Prostate gland (tissue), 2 donors: ENCODE measurements around the gene CCBE1. TPM values are rescaled to one million over a fixed set of nuclear protein-coding genes. Genes with fewer than 3 reads are reported as not detected.

Experiments used
- DNase-seq: peaks from one replicate; pipeline ENCODE4 v3.0.0-alpha.2; 2019; ENCODE audit warnings: low spot score
- H3K27ac ChIP-seq, 2 donors: fragments of 200-600 bp; sonication (generic); 2 replicates each; pipeline ENCODE4 v1.5.1; 2017 to 2019
- H3K27me3 ChIP-seq: fragments of 200-600 bp; sonication (generic); replicated peaks from 2 replicates; pipeline ENCODE4 v1.5.1; 2019; ENCODE audit not compliant: insufficient read depth
- H3K36me3 ChIP-seq, 2 donors: fragments of 200-600 bp; sonication (generic); 1 replicate in 1 of 2; 2 replicates in 1 of 2; pipeline versions ENCODE4 v1.5.1 to v1.8.1; 2017 to 2019
- H3K4me1 ChIP-seq: fragments of 200-600 bp; sonication (generic); replicated peaks from 2 replicates; pipeline ENCODE4 v1.5.1; 2019
- H3K4me3 ChIP-seq, 2 donors: fragments of 200-600 bp; sonication (generic); 2 replicates each; pipeline ENCODE4 v1.5.1; 2017 to 2019
- H3K9me3 ChIP-seq: fragments of 200-600 bp; sonication (generic); 2 replicates; pipeline ENCODE4 v1.5.1; 2017
- POLR2A ChIP-seq: fragments of 450-650 bp; IDR thresholded peaks from one replicate; pipeline ENCODE4 v1.6.1; 2016; ENCODE audit warnings: antibody characterized with exemption, mild to moderate bottlenecking
- POLR2AphosphoS5 ChIP-seq: sonication (generic); formaldehyde crosslinking; IDR thresholded peaks from one replicate; pipeline ENCODE4 v1.6.1; 2017; ENCODE audit warnings: antibody characterized with exemption
- WGBS: methylation state at CpG from one replicate; pipeline ENCODE4 v1.1.5; 2018; 5-methylcytosine and 5-hydroxymethylcytosine counted together
- intact Hi-C: fragments of 100-400 bp; cut with DNase I; formaldehyde crosslinking; loops from one replicate; pipeline ENCODE4 v1.14.2; 2022
- total RNA-seq, 2 donors: library from RNA; depleted of rRNA; stranded (reverse); fragments of >200 nt; gene quantifications; one replicate each; pipeline ENCODE4 v1.1.0, GENCODE V29; 2016
- TF ChIP-seq, protein P1 (sequence below), 4 experiments: fragments of 200-600 bp in 2 of 4; fragments of 450-650 bp in 2 of 4; sonication (generic) in 2 of 4; IDR thresholded peaks; 1 replicate in 3 of 4; 2 replicates in 1 of 4; pipeline ENCODE4 v1.5.1; 2016 to 2019; ENCODE audit warnings: antibody characterized with exemption in 4 of 4, mild to moderate bottlenecking in 2 of 4, moderate library complexity in 2 of 4

Gene CCBE1
- total RNA-seq, 2 donors from 2014 or later: 1.8 to 2.0 TPM

DNA sequence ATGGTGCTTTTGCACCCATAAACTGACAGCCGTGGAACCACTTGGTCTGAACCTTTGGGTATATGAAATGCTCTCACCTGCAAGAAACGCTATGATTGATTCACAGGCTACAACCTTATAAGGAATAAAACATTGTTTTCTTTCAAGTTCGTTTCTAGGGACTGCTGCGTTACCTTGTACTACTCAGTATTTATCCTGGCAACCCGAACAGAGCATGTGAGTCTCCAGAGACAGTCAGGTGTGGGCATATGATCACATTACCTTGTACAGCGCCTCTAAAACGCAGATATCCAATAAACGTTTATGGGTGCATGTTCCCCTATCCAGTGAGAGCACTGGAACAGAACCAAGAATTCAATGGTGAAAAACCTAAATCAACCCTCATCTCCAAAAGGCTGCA lies 1.7 kb downstream of the CCBE1 start:
- intact Hi-C loops: loop anchor here (5.0 kb wide), 5 partner anchors 38 to 238 kb away; no protein-coding TSS in a partner anchor
- no peaks in the 10 kb centered on the region for H3K9me3 ChIP-seq
- peaks cover 6% of the 10 kb centered on the region for H3K4me1 ChIP-seq
- 24% methylated on average over 8 of the region's 8 CpGs for WGBS
- no peaks in the 10 kb centered on the region for H3K27me3 ChIP-seq
- TF ChIP-seq, protein P1, sequence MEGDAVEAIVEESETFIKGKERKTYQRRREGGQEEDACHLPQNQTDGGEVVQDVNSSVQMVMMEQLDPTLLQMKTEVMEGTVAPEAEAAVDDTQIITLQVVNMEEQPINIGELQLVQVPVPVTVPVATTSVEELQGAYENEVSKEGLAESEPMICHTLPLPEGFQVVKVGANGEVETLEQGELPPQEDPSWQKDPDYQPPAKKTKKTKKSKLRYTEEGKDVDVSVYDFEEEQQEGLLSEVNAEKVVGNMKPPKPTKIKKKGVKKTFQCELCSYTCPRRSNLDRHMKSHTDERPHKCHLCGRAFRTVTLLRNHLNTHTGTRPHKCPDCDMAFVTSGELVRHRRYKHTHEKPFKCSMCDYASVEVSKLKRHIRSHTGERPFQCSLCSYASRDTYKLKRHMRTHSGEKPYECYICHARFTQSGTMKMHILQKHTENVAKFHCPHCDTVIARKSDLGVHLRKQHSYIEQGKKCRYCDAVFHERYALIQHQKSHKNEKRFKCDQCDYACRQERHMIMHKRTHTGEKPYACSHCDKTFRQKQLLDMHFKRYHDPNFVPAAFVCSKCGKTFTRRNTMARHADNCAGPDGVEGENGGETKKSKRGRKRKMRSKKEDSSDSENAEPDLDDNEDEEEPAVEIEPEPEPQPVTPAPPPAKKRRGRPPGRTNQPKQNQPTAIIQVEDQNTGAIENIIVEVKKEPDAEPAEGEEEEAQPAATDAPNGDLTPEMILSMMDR (IDR thresholded peaks at IDR 0.05): no peak
- TF ChIP-seq POLR2AphosphoS5: peak; percentile 29
- H3K36me3 ChIP-seq: no peaks in the 10 kb centered on the region
- H3K27ac ChIP-seq: no peak overlapping the region
- no peak for DNase-seq
- H3K4me3 ChIP-seq: no peak overlapping the region

DNA sequence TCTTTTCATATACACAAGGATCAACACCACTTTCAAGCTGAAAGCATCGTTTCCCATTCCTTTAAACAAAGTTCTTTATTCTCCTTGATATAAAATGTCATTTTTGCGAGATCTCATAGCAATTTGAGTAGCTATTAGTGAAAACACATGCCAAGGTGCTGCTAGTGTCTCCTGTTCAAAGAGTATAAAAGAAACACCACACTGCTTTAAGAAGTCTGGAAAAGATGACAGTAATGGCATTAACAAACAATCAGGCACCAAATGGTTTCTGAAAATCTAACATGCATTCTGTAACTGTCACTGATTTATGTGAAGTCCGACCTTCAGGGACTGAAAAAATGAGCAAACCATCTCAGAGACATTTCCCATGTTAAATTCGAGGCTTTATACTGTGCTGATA lies 2.4 kb downstream of the CCBE1 start:
- TF ChIP-seq, protein P1 (IDR thresholded peaks at IDR 0.05): no peak
- TF ChIP-seq POLR2AphosphoS5 (no peak), POLR2A (no peak)
- H3K4me1 ChIP-seq: peaks cover 6% of the 10 kb centered on the region
- no peak overlapping the region for H3K4me3 ChIP-seq
- no peak overlapping the region for H3K27ac ChIP-seq
- no peaks in the 10 kb centered on the region for H3K27me3 ChIP-seq
- intact Hi-C loops: loop anchor here (5.0 kb wide), 5 partner anchors 38 to 238 kb away; no protein-coding TSS in a partner anchor
- no peaks in the 10 kb centered on the region for H3K9me3 ChIP-seq
- no peak for DNase-seq
- WGBS: 52% methylated on average over 4 of the region's 4 CpGs
- no peaks in the 10 kb centered on the region for H3K36me3 ChIP-seq

DNA sequence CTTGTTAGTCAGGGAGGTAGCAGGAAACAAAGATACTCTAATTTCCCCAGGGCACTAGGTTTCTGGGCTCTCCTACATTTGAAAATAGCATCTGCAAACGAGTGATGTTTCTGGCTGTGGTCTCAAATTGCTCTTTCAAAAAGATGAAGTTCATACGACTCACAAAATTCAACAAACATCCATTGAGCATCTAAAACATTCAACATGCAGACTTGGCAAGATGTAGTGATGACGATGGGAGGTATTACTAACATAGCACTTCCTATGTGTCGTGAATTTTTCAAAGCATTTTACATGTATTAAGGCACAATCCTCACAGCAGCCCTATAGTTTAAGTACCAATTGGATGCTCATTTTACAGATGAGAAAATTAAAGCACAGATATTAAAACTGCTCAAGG lies 5.2 kb downstream of the CCBE1 start:
- 55% methylated on average over 4 of the region's 4 CpGs for WGBS
- no peak overlapping the region for H3K27ac ChIP-seq
- H3K4me3 ChIP-seq: no peak overlapping the region
- no peak for DNase-seq
- H3K4me1 ChIP-seq: peaks cover 2% of the 10 kb centered on the region
- no peaks in the 10 kb centered on the region for H3K9me3 ChIP-seq
- no peaks in the 10 kb centered on the region for H3K36me3 ChIP-seq
- TF ChIP-seq POLR2A (no peak), POLR2AphosphoS5 (no peak)
- TF ChIP-seq, protein P1 (IDR thresholded peaks at IDR 0.05): no peak
- no peaks in the 10 kb centered on the region for H3K27me3 ChIP-seq
- intact Hi-C loops: no loop called here

DNA sequence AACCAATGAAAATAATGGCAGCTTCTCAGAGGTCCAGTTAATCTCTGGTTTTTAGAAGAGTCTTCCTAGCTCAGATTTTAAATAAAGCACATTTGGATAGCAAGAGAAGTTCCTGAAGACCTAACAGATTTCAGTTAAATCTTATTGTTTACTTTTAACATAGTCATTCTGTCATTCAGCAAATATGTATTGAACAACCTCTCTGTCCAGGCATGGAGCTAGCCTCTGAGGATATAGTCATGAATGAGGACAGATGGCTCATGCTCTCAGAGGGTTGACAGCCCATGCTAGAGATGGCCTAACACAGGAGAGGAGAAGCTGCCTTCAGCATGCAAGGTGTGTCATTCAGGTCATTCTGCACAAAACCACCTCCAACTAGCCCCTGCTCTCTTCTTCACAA lies 6.2 kb downstream of the CCBE1 start:
- no peaks in the 10 kb centered on the region for H3K27me3 ChIP-seq
- H3K4me3 ChIP-seq: no peak overlapping the region
- H3K36me3 ChIP-seq: no peaks in the 10 kb centered on the region
- no peaks in the 10 kb centered on the region for H3K9me3 ChIP-seq
- H3K4me1 ChIP-seq: no peaks in the 10 kb centered on the region
- H3K27ac ChIP-seq: no peak overlapping the region
- TF ChIP-seq POLR2A (no peak), POLR2AphosphoS5 (no peak)
- TF ChIP-seq, protein P1 (IDR thresholded peaks at IDR 0.05): no peak
- intact Hi-C loops: no loop called here
- no peak for DNase-seq

DNA sequence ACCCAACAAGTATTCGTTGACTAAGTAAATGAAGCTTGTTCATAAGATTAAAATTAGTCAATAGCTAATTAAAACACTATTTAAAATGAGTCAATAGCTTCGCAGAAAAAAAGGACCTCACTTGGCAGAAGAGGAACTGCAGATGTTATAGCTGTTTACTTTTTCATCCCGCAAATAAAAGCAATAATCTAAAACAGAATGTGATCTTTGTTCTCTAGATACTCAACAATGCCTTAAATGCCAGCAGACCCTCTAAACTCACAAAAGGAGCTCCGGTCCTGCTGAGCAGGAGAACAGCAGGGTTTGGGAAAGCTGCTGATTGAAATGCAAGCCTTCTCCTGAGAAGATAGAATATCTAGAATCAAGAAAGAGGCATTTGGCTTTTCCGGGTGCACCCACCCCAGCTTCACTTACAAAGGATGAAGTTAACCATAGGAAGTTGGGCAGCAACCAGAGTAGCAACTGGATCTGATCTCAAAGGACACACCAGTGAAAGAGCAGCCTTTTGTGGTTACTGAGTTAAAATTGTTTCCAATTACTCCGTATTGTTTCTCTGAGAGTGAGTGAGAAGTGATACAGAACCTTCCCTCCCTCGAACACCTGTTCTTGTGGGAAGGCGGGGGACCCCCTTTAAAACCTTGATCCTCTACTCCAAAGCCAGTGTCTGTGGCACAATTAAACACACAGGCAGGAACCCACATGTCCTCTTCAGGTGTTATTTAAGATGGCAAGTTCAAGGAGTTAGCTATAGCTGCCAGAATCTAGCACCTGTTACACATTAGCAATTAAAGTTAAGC lies 6.8 kb downstream of the CCBE1 start:
- H3K4me1 ChIP-seq: no peaks in the 10 kb centered on the region
- no peak for TF ChIP-seq POLR2AphosphoS5
- TF ChIP-seq, protein P1 (IDR thresholded peaks at IDR 0.05): no peak
- no peak for TF ChIP-seq POLR2A
- no peak for DNase-seq
- no peaks in the 10 kb centered on the region for H3K36me3 ChIP-seq
- H3K27me3 ChIP-seq: no peaks in the 10 kb centered on the region
- intact Hi-C loops: no loop called here
- H3K9me3 ChIP-seq: no peaks in the 10 kb centered on the region
- WGBS: 24% methylated on average over 8 of the region's 8 CpGs
- no peak overlapping the region for H3K27ac ChIP-seq
- H3K4me3 ChIP-seq: no peak overlapping the region
